HG02759 (cell line): ENCODE results near the gene ATXN7L1.
"Not testable (repeated sequence)": the region's sequence is repeated elsewhere in the genome, so short reads cannot be mapped to it uniquely, and the experiment has no call there.

Experiments
- ATAC-seq: cut with Tn5 transposase; IDR thresholded peaks from one replicate; pipeline ENCODE4 v1.9.1; 2021; ENCODE audit warnings: mild to moderate bottlenecking, moderate library complexity; ENCODE audit not compliant: unreplicated experiment

ATXN7L1 gene

GRCh38 chr7:105862276-105862675 lies 14.1 kb downstream of the ATXN7L1 start:
- ATAC-seq, result no peak

- no peak for ATAC-seq
Measured at GRCh38 chr7:105861224-105861623, 15.2 kb downstream of the ATXN7L1 start.

- no peak for ATAC-seq
Measured at GRCh38 chr7:105860793-105861192, 15.6 kb downstream of the ATXN7L1 start.

- ATAC-seq, result no peak
Measured at GRCh38 chr7:105857009-105857952, 19.1 kb downstream of the ATXN7L1 start.

- ATAC-seq, result no peak
Measured at GRCh38 chr7:105854498-105854897, 21.9 kb downstream of the ATXN7L1 start.

- no peak for ATAC-seq
Measured at GRCh38 chr7:105853931-105854419, 22.4 kb downstream of the ATXN7L1 start.

- no peak for ATAC-seq
Measured at GRCh38 chr7:105851064-105851463, 25.3 kb downstream of the ATXN7L1 start.

- no peak for ATAC-seq
Measured at GRCh38 chr7:105849122-105849855, 27.1 kb downstream of the ATXN7L1 start.

GRCh38 chr7:105846404-105846803 lies 30.0 kb downstream of the ATXN7L1 start:
- no peak for ATAC-seq

- not testable (repeated sequence) for ATAC-seq
Measured at GRCh38 chr7:105844681-105845080, 31.7 kb downstream of the ATXN7L1 start.

GRCh38 chr7:105841866-105842265 lies 34.5 kb downstream of the ATXN7L1 start:
- ATAC-seq, result no peak

- ATAC-seq, result no peak
Measured at GRCh38 chr7:105840981-105841749, 35.2 kb downstream of the ATXN7L1 start.

GRCh38 chr7:105839266-105839665 lies 37.1 kb downstream of the ATXN7L1 start:
- ATAC-seq, result no peak

- no peak for ATAC-seq
Measured at GRCh38 chr7:105838627-105839231, 37.7 kb downstream of the ATXN7L1 start.

GRCh38 chr7:105837765-105838626 lies 38.4 kb downstream of the ATXN7L1 start:
- no peak for ATAC-seq

GRCh38 chr7:105835441-105835840 lies 41.0 kb downstream of the ATXN7L1 start:
- no peak for ATAC-seq

- ATAC-seq, result no peak
Measured at GRCh38 chr7:105831824-105832535, 44.4 kb downstream of the ATXN7L1 start.

- ATAC-seq, result no peak
Measured at GRCh38 chr7:105831302-105831620, 45.1 kb downstream of the ATXN7L1 start.
